Natural killer cell treated with Interleukin-12 subunit alpha and Interleukin-12 subunit beta and Interleukin-15 and Interleukin-18, amount 100 ng/mL, for 72 hours (primary cell): ENCODE measurements around the gene CDC25B. TPM values are rescaled to one million over a fixed set of nuclear protein-coding genes. Genes with fewer than 3 reads are reported as not detected.

Experiments
- total RNA-seq, 2 donors: library from RNA; stranded (reverse); gene quantifications; one replicate each; pipeline ENCODE4 v1.2.3, GENCODE V29; 2022

CDC25B gene
- total RNA-seq, 2 donors from 2014 or later = 38.9 to 84.1 TPM

Other genes starting within 250 kb of the CDC25B start
- gene GFRA4, start 132.9 kb upstream of the CDC25B start, total RNA-seq = not detected
- not detected for gene ADAM33, start 114.3 kb upstream of the CDC25B start, total RNA-seq
- gene SIGLEC1, start 83.7 kb upstream of the CDC25B start, total RNA-seq = under 1 TPM in 1 of 2 donors, not detected in 1; 0.08 TPM
- not detected for gene HSPA12B, start 63.6 kb upstream of the CDC25B start, total RNA-seq
- gene ADISSP, start 28.6 kb upstream of the CDC25B start, total RNA-seq = 10 to 100 TPM; 29.5 to 89.2 TPM
- gene SPEF1, start 14.9 kb upstream of the CDC25B start, total RNA-seq = under 1 TPM; 0.24 to 0.36 TPM
- 100 to 1,000 TPM in 1 of 2 donors, 10 to 100 TPM in 1; 75.4 to 118 TPM for gene CENPB, start 9.6 kb upstream of the CDC25B start, total RNA-seq
- gene AP5S1, start 24.2 kb downstream of the CDC25B start, total RNA-seq = 10 to 100 TPM; 13.5 to 19.7 TPM
- gene MAVS, start 50.5 kb downstream of the CDC25B start, total RNA-seq = 10 to 100 TPM; 38.6 to 45.2 TPM
- 10 to 100 TPM; 55.2 to 86.2 TPM for gene PANK2, start 93.1 kb downstream of the CDC25B start, total RNA-seq
- gene RNF24, start 219.2 kb downstream of the CDC25B start, total RNA-seq = 10 to 100 TPM; 18.4 to 33.4 TPM